GM19455 (cell line): Measurements from ENCODE around the gene ZNF629.
"Not testable (repeated sequence)": the region's sequence is repeated elsewhere in the genome, so short reads cannot be mapped to it uniquely, and the experiment has no call there.

Experiments used
- ATAC-seq: cut with Tn5 transposase; IDR thresholded peaks from one replicate; pipeline ENCODE4 v1.9.1; 2021; ENCODE audit not compliant: unreplicated experiment

Gene ZNF629

GRCh38 chr16:30786936-30787612, at the start of gene ZNF629:
Gene ZNF629, minus strand, starts transcription at chr16:30787205. Its CDS starts 2,723 bp downstream, at chr16:30784482.
- no peak for ATAC-seq

- no peak for ATAC-seq
Observed at GRCh38 chr16:30834130-30834740, 47.2 kb upstream of the ZNF629 start.

GRCh38 chr16:30830072-30830417, 43.0 kb upstream of the ZNF629 start:
- ATAC-seq, result no peak

DNA sequence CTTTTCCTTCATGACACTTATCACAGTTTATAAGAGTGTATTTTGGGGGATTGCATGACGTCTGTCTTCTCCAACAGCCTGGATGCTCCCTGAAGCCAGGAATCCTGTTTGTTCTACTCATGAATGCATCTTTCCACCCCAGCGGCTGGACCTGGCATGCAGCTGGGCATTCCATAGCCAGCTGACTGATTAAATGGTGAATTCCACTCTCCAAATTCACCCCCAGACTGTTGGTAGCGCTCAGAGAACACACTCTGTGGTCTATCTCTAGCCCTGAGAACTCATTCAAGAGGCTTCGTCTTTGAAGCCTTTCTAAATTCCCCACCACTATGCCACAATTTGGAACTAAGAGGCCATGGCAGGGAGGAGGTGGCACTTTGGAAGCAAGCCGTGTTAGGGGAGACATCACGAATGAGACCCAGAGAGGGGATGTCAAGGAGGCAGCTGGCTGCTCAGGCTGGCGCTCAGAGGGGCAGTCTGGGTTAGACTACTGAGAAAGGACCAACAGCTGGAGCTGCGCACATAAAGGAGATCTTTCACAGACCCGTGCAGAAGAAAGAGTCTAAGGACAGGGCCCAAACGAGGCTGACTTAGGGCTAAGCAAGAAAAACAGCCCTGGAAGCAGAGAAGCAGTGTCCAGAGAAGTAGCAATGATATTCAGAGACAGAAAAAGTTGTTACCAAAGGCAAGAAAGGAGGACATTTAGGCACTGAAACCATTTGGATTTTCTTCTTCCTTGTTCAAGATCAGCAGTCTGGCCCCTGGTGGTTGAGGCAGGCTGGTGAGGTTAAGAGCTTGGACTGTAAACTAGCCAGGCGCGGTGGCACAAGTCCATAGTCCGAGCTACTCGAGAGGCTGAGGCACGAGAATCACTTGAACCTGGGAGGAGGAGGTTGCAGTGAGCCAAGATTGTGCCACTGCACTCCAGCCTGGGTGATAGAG, 42.4 kb upstream of the ZNF629 start:
- no peak for ATAC-seq

GRCh38 chr16:30821891-30822290, 34.9 kb upstream of the ZNF629 start:
- no peak for ATAC-seq

DNA sequence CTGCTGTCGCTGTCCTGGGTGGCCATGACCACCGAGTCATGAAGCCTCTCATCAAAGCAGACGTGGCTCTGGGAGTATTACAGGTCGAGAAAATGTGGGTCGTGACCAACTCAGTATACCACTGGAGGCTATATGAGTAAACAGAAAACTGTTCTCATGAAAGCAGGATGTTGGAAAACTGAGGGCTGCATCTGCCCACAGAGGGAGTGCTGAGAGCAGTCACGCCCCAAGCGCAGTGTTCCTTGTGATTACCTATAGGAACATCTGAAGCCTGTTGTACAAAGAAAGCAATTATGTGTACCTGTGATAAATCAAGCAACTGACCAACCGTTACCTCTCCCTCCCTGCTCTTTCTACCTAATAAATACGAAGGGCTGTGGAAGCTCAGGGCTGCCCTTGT, 34.4 kb upstream of the ZNF629 start:
- ATAC-seq, result not testable (repeated sequence)

DNA sequence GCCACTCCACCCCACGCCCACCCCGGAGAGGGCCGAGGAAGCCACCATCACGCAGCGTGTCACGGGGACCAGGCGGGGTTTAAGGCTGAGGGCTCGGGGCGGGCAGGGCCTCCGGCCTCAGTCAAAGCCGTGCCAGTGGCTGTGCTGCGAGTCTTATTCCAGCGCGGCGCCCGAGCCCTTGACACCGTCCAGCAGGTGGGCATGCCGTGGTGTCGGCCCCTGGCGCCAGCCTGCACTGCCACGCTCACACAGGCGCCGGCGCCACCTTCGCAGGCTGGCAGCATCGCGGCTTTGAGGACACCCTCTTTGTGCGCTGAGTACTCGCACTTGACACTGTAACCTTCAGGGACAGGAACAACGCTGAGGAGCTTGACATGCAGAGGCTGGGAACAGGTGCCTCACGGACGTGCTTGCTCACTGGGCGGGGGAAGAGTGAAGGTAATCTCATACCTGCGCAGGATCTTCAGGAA, 34.0 kb upstream of the ZNF629 start:
- ATAC-seq, result no peak

GRCh38 chr16:30816769-30817168, 29.8 kb upstream of the ZNF629 start:
- ATAC-seq, result no peak

DNA sequence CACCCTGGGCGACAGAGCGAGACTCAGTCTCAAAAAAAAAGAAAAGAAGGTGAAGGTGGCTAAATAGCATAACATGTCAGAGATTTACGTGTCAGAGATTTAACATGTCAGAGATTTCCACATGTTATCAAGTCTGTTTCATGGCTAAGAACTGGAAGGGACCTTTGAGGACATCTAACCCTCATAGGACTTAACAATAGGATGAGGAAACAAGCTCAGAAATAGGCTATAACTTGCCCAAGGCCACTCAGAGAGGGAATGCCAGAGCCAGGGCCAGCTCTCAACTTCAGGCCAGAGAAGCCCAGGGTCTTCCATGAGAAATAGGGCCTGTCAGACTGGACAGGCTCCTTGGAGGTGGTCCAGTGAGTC, 26.8 kb upstream of the ZNF629 start:
- no peak for ATAC-seq

GRCh38 chr16:30809675-30810074, 22.7 kb upstream of the ZNF629 start:
- ATAC-seq, result not testable (repeated sequence)

GRCh38 chr16:30808890-30809426, 22.0 kb upstream of the ZNF629 start:
- ATAC-seq, result not testable (repeated sequence)

DNA sequence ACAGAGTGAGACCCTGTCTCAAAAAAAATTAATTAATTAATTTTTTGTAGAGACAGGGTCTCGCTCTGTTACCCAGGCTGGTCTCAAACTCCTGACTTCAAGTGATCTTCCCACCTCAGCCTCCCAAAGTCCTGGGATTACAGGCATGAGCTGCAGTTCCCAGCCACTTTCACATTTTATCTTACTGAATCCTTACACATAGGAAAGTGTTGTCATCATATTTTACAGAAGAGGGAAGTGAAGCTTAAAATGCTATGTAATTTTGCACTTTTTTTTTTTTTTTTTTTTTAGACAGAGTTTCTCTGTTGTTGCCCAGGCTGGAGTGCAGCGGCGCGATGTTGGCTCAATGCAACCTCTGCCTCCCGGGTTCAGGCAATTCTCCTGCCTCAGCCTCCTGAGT, 21.1 kb upstream of the ZNF629 start:
- no peak for ATAC-seq

DNA sequence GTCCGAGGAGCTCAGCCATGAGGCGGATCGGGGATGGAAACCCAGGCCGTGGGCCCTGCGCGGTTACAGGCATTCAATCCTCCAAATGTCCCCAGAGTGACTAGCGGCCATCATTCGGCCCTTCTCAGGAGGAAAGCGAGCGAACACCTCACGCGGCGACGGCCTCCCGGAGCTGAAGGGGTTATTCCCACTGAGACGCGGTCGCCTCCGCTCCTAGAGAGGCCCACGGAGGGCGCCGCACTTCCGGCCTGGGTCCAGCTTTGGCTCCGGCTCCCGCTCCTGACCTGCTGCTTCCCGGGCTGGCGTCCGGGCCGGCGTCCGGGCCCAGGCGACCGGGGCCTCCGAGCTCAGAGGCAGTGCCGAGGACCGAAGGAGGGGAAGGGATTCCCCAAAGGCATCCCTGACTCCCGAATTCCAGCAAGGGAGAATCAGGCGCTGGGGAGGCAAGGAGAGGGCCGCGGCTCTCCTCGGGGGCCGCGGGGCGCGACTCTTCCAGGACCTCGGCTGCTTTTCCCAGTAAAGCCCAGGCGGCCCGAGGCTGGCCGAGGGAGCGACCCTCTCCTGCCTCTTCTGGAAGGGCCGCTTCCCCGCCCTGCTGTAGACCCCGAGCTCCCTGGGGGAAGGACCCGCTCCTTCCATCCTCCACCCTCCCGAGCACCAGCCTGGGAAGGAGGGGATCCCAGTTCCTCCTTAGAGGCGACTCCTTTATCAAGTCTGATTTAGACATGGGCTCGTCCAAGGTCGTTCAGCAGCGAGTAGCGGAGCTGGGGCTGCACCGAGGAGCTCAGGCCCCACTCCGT, 18.6 kb upstream of the ZNF629 start:
- ATAC-seq, result no peak

GRCh38 chr16:30805056-30805369, 18.0 kb upstream of the ZNF629 start:
- no peak for ATAC-seq

- no peak for ATAC-seq
Observed at GRCh38 chr16:30802936-30803335, 15.9 kb upstream of the ZNF629 start.

GRCh38 chr16:30797670-30798309, 10.8 kb upstream of the ZNF629 start:
- ATAC-seq, result no peak

DNA sequence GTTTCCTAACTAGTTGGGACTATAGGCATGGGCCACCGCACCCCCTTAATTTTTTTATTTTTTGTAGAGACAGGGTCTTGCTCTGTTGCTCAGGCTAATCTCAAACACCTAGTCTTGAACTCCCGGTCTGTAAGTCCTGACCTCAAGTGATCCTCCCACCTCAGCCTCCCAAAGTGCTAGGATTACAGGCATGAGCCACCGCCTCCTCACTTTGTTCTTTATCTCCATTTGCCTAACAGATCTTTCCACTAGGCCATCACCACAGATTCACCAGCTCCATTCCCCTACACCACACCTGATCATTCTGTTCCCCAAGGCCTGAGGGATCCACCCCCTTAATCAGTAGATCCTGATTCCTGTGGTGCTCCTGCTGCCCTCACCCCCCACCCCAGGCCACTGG, 7.6 kb upstream of the ZNF629 start:
- ATAC-seq, result no peak

DNA sequence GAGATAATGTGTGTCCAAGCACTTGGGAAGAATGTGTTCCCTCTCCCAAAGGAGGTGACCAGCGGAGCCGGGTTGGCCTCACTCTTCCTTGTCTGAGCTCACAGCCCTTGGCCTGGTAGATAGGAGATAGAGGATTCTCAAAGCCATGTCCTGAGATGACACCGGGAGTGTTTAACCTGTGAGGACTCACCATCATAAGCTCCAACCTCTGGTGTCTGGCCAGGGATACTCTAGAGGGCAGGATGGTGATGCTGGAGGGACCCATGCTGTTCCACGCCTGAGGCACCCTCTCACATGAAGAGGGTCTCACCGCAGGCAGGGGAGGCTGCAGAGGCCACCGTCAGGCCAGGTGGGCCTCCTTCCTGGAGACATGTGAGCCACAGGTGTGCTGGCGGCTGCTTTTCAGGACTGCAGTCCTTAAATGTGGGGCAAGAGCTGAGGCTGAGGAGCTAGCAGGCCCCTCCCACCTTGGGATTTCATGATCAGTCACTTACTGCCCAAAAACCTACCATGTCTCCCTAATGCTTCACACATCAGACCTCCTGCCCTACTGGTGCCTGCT, 6.6 kb upstream of the ZNF629 start:
- no peak for ATAC-seq

- ATAC-seq, result no peak
Observed at GRCh38 chr16:30787613-30788378, 791 bp upstream of the ZNF629 start.
